Uterus (tissue), 2 donors: ENCODE results near the gene MAP7D2.

Experiments
- POLR2A ChIP-seq, 2 donors: fragments of 450-650 bp; IDR thresholded peaks; one replicate each; pipeline ENCODE4 v1.6.1; 2016; ENCODE audit warnings: antibody characterized with exemption in 2 of 2, mild to moderate bottlenecking in 1 of 2, moderate library complexity in 1 of 2
- TF ChIP-seq, protein P1 (sequence below), 4 experiments: fragments of 200-600 bp in 2 of 4; fragments of 450-650 bp in 2 of 4; sonication (generic) in 2 of 4; IDR thresholded peaks; one replicate each; pipeline ENCODE4 v1.5.1; 2016 to 2019; ENCODE audit warnings: antibody characterized with exemption in 4 of 4, mild to moderate bottlenecking in 2 of 4, moderate library complexity in 1 of 4

DNA sequence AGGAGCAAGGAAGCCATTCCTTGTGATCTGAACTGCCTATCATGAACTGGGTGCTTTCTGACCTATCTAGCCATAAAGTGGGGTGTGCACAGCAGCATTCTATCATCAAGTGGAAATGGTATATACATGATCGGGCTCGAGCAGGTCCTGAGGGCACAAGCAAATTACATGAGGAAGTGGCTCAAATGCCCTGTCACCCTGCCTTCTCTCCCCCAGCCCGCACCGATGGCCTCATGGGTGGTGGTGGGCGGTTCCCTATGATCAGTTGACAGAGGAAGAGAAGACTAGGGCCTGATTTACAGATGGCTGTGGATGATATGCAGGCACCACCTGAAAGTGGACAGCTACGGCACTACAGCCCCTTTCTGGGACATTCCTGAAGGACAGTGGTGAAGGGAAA, 79.5 kb downstream of the MAP7D2 start:
- no peak for TF ChIP-seq POLR2A (IDR thresholded peaks at IDR 0.05)
- TF ChIP-seq, protein P1, sequence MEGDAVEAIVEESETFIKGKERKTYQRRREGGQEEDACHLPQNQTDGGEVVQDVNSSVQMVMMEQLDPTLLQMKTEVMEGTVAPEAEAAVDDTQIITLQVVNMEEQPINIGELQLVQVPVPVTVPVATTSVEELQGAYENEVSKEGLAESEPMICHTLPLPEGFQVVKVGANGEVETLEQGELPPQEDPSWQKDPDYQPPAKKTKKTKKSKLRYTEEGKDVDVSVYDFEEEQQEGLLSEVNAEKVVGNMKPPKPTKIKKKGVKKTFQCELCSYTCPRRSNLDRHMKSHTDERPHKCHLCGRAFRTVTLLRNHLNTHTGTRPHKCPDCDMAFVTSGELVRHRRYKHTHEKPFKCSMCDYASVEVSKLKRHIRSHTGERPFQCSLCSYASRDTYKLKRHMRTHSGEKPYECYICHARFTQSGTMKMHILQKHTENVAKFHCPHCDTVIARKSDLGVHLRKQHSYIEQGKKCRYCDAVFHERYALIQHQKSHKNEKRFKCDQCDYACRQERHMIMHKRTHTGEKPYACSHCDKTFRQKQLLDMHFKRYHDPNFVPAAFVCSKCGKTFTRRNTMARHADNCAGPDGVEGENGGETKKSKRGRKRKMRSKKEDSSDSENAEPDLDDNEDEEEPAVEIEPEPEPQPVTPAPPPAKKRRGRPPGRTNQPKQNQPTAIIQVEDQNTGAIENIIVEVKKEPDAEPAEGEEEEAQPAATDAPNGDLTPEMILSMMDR (IDR thresholded peaks at IDR 0.05), result no peak
